Large intestine (tissue), 12 donors: ENCODE results near the gene PTPN11. TPM values are rescaled to one million over a fixed set of nuclear protein-coding genes. Genes with fewer than 3 reads are reported as not detected.
A peak's percentile ranks its signal among the peaks of the same experiment; 100 is the strongest.

Experiments used
- DNase-seq, 2 donors: peaks; one replicate each; pipeline versions ENCODE4 v3.0.0 to v3.0.0-alpha.2; 2013
- H3K27ac ChIP-seq: one replicate; pipeline ENCODE4 v1.5.1; 2013; ENCODE audit warnings: low read length
- H3K27me3 ChIP-seq: 2 replicates; pipeline ENCODE4 v1.6.1; 2013; ENCODE audit warnings: low read length; ENCODE audit not compliant: control insufficient read depth, insufficient read depth
- H3K36me3 ChIP-seq: 2 replicates; pipeline ENCODE4 v1.6.1; 2013; ENCODE audit warnings: low read length; ENCODE audit not compliant: control insufficient read depth, insufficient read depth
- H3K4me1 ChIP-seq: one replicate; pipeline ENCODE4 v1.6.1; 2013; ENCODE audit warnings: low read length; ENCODE audit not compliant: control insufficient read depth, insufficient read depth
- H3K4me3 ChIP-seq: one replicate; pipeline ENCODE4 v1.5.1; 2013; ENCODE audit warnings: low read length
- H3K9me3 ChIP-seq: one replicate; pipeline ENCODE4 v1.6.1; 2013; ENCODE audit warnings: mild to moderate bottlenecking, low read depth, low read length, moderate library complexity; ENCODE audit not compliant: control insufficient read depth
- WGBS: methylation state at CpG from one replicate; pipeline ENCODE4 v1.1.5; 2013; ENCODE audit warnings: low lambda C conversion rate; ENCODE audit not compliant: insufficient coverage; 5-methylcytosine and 5-hydroxymethylcytosine counted together
- long read RNA-seq, 11 donors: transcript quantifications; one replicate each; lab custom pipeline, GENCODE V29; 2026
- polyA plus RNA-seq: library from polyadenylated mRNA; unstranded; fragments of 120-200 nt; gene quantifications from one replicate; pipeline ENCODE4 v1.2.1, GENCODE V29; 2013

The PTPN11 gene
- 58.1 TPM for polyA plus RNA-seq
- long read RNA-seq, donor 1, full-length matches to known transcripts: 2 of 2 reads
- long read RNA-seq, donor 1, partial matches to known transcripts: 0 of 2 reads
- long read RNA-seq, donor 1, other reads (novel, unspliced or antisense): 0 of 2 reads
- long read RNA-seq, donor 2, full-length matches to known transcripts: 2 of 30 reads
- long read RNA-seq, donor 2, partial matches to known transcripts: 28 of 30 reads
- long read RNA-seq, donor 2, other reads (novel, unspliced or antisense): 0 of 30 reads
- long read RNA-seq, donor 3: 0 reads
- long read RNA-seq, donor 4: 0 reads
- long read RNA-seq, donor 5, partial matches to known transcripts: 10 of 10 reads
- long read RNA-seq, donor 5, other reads (novel, unspliced or antisense): 0 of 10 reads
- long read RNA-seq, donor 6, full-length matches to known transcripts: 8 of 24 reads
- long read RNA-seq, donor 6, partial matches to known transcripts: 16 of 24 reads
- long read RNA-seq, donor 6, other reads (novel, unspliced or antisense): 0 of 24 reads
- long read RNA-seq, donor 7, partial matches to known transcripts: 6 of 6 reads
- long read RNA-seq, donor 7, other reads (novel, unspliced or antisense): 0 of 6 reads
- long read RNA-seq, donor 8, full-length matches to known transcripts: 3 of 24 reads
- long read RNA-seq, donor 8, partial matches to known transcripts: 21 of 24 reads
- long read RNA-seq, donor 8, other reads (novel, unspliced or antisense): 0 of 24 reads
- long read RNA-seq, donor 9, full-length matches to known transcripts: 6 of 15 reads
- long read RNA-seq, donor 9, partial matches to known transcripts: 9 of 15 reads
- long read RNA-seq, donor 9, other reads (novel, unspliced or antisense): 0 of 15 reads
- long read RNA-seq, donor 10, full-length matches to known transcripts: 8 of 14 reads
- long read RNA-seq, donor 10, partial matches to known transcripts: 6 of 14 reads
- long read RNA-seq, donor 10, other reads (novel, unspliced or antisense): 0 of 14 reads
- long read RNA-seq, donor 11, full-length matches to known transcripts: 6 of 41 reads
- long read RNA-seq, donor 11, partial matches to known transcripts: 35 of 41 reads
- long read RNA-seq, donor 11, other reads (novel, unspliced or antisense): 0 of 41 reads

GRCh38 chr12:112418608-112419296 is at the start of gene PTPN11:
PTPN11 (plus strand) TSS chr12:112418947; CDS start chr12:112419112, 165 bp downstream.
- Histone ChIP-seq H3K4me3 (peak within 1 kb of the TSS; percentile 98), H3K9me3 (no peaks in the 10 kb centered on the region), H3K27ac (peak within 1 kb of the TSS; percentile 95), H3K27me3 (no peaks in the 10 kb centered on the region), H3K36me3 (no peaks in the 10 kb centered on the region), H3K4me1 (peaks cover 9% of the 10 kb centered on the region)
- whole genome bisulfite sequencing: no CpG with 5 or more reads among the region's 89 CpGs
- DNase-seq: peak; percentile 77 to 93

GRCh38 chr12:112370199-112370598 is 48.5 kb upstream of the PTPN11 start:
- no peak for DNase-seq
- Histone ChIP-seq H3K27me3 (no peaks in the 10 kb centered on the region), H3K9me3 (no peaks in the 10 kb centered on the region), H3K36me3 (no peaks in the 10 kb centered on the region), H3K4me3 (no peak overlapping the region), H3K27ac (no peak overlapping the region), H3K4me1 (no peaks in the 10 kb centered on the region)
- 71% methylated on average over 1 of the region's 1 CpG for WGBS

- no peak overlapping the region for H3K4me3 ChIP-seq
- no peak overlapping the region for H3K27ac ChIP-seq
- no peak for DNase-seq
- no peaks in the 10 kb centered on the region for H3K36me3 ChIP-seq
- H3K4me1 ChIP-seq: no peaks in the 10 kb centered on the region
- no peaks in the 10 kb centered on the region for H3K9me3 ChIP-seq
- H3K27me3 ChIP-seq: no peaks in the 10 kb centered on the region
- WGBS: 100% methylated on average over 1 of the region's 8 CpGs
Measured at GRCh38 chr12:112370868-112371510, 47.8 kb upstream of the PTPN11 start.

- no CpG with 5 or more reads among the region's 3 CpGs for WGBS
- H3K4me1 ChIP-seq: no peaks in the 10 kb centered on the region
- DNase-seq: no peak
- no peaks in the 10 kb centered on the region for H3K36me3 ChIP-seq
- no peaks in the 10 kb centered on the region for H3K9me3 ChIP-seq
- H3K4me3 ChIP-seq: no peak overlapping the region
- no peak overlapping the region for H3K27ac ChIP-seq
- no peaks in the 10 kb centered on the region for H3K27me3 ChIP-seq
Measured at GRCh38 chr12:112374166-112374740, 44.5 kb upstream of the PTPN11 start.

- no peaks in the 10 kb centered on the region for H3K9me3 ChIP-seq
- no peak overlapping the region for H3K4me3 ChIP-seq
- DNase-seq: no peak
- WGBS: no CpG with 5 or more reads among the region's 5 CpGs
- H3K27ac ChIP-seq: no peak overlapping the region
- no peaks in the 10 kb centered on the region for H3K4me1 ChIP-seq
- no peaks in the 10 kb centered on the region for H3K36me3 ChIP-seq
- H3K27me3 ChIP-seq: no peaks in the 10 kb centered on the region
Measured at GRCh38 chr12:112375105-112375504, 43.6 kb upstream of the PTPN11 start.

GRCh38 chr12:112380663-112381405 is 37.9 kb upstream of the PTPN11 start:
- Histone ChIP-seq H3K4me1 (no peaks in the 10 kb centered on the region), H3K27me3 (no peaks in the 10 kb centered on the region), H3K9me3 (no peaks in the 10 kb centered on the region), H3K27ac (no peak overlapping the region), H3K36me3 (no peaks in the 10 kb centered on the region), H3K4me3 (peak overlapping the region; percentile 62)
- 0% methylated on average over 2 of the region's 34 CpGs for whole genome bisulfite sequencing
- peak in 1 of 2 donors; percentile 25 for DNase-seq

- 0% methylated on average over 3 of the region's 33 CpGs for WGBS
- Histone ChIP-seq H3K27me3 (no peaks in the 10 kb centered on the region), H3K4me1 (no peaks in the 10 kb centered on the region), H3K36me3 (no peaks in the 10 kb centered on the region), H3K4me3 (peak overlapping the region; percentile 62), H3K27ac (no peak overlapping the region), H3K9me3 (no peaks in the 10 kb centered on the region)
- peak in 1 of 2 donors; percentile 8 for DNase-seq
Measured at GRCh38 chr12:112381406-112381882, 37.3 kb upstream of the PTPN11 start.

GRCh38 chr12:112381883-112382796 is 36.6 kb upstream of the PTPN11 start, which contains the start of gene HECTD4:
HECTD4 (minus strand) TSS chr12:112382431; CDS start chr12:112382128, 303 bp downstream.
- H3K27ac ChIP-seq: peak within 1 kb of the TSS; percentile 64
- H3K36me3 ChIP-seq: no peaks in the 10 kb centered on the region
- no peaks in the 10 kb centered on the region for H3K9me3 ChIP-seq
- no peaks in the 10 kb centered on the region for H3K27me3 ChIP-seq
- H3K4me3 ChIP-seq: peak within 1 kb of the TSS; percentile 79
- no peaks in the 10 kb centered on the region for H3K4me1 ChIP-seq
- DNase-seq: peak; percentile 88 to 92
- WGBS: no CpG with 5 or more reads among the region's 106 CpGs
